ENCODE data around the gene CCNF.

Gene CCNF

GRCh38 chr16:2457267-2457666 is 28.0 kb downstream of the CCNF start:
- DNase-seq, result no peak

- DNase-seq, result no peak
Measured at GRCh38 chr16:2457946-2458345, 28.7 kb downstream of the CCNF start.

DNA sequence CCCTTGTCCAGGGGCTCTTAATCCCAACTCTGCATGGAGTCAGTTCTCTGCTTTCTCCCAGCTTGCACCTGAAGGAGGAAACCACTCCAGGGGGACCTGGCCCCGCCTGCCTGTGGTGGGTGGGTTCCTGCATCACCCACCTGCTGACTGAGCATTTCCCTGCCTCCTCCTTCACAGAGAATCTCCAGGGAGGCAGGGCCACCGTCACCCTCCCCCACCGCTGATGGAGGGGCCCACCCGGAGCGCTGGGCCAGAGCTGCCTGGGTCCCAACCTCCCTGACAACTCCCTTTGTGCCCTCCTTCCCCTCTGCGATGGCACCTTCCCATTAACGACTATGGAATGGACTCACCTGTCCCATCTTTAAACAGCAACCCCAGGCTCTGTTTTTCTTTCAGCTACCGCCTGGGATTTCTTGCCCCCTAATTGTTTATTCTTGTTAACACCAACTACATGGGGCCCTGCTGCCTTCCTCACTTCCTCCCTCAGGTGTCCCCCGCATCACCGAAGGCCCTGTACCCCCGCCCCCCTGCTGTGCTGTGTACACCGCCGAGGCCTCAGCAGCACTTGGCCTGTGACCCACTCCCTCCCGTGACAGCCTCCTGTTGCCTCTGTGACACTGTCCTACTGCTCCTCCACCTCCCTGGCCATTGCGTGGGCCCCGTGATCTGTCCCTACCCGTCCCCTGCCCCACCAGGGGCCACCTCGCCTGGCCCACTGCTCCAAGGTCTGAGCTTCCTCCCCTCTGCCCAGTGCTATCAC is 29.8 kb downstream of the CCNF start:
- no peak for DNase-seq

DNA sequence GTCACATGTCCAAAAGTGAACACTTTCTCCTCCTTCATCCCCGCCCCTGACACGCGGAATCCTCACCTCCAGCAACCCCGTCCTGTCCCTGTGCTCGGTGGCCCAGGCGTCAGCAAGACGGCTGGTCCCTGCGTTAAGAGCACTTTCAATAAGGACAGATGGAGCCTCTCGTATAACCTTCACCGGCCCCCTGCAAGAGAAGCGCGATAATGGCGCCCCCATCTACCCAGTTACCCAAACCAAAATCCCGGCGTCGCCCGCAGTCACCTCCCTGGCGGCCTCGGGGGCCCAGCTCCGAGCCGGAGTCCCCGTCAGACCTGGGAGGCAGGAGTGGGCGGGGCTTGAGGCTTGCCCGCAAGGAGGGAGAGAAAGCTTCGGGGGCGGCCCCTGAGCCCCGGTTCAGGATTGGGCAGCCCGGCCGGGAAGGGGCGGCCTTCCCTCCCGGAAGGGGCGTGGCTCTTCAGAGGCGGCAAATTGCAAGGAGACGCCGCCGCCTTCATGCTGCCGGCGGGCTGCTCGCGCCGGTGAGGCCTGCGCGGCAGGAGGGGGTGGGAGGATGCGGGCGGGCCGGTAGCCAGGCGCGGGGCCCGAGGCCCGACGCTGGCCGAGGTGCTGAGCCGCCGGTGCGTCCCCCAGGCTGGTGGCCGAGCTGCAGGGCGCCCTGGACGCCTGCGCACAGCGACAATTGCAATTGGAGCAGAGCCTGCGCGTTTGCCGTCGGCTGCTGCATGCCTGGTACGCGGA is 30.6 kb downstream of the CCNF start, which contains the start of gene TEDC2:
Gene TEDC2 (plus strand): TSS at position 463 of the 744 bp plus-strand sequence. CDS start 36 bp downstream, at position 499.
- DNase-seq, result peak; percentile 98

GRCh38 chr16:2460391-2460713 is 31.1 kb downstream of the CCNF start:
- DNase-seq, result no peak

- no peak for DNase-seq
Measured at GRCh38 chr16:2460916-2461315, 31.7 kb downstream of the CCNF start.

DNA sequence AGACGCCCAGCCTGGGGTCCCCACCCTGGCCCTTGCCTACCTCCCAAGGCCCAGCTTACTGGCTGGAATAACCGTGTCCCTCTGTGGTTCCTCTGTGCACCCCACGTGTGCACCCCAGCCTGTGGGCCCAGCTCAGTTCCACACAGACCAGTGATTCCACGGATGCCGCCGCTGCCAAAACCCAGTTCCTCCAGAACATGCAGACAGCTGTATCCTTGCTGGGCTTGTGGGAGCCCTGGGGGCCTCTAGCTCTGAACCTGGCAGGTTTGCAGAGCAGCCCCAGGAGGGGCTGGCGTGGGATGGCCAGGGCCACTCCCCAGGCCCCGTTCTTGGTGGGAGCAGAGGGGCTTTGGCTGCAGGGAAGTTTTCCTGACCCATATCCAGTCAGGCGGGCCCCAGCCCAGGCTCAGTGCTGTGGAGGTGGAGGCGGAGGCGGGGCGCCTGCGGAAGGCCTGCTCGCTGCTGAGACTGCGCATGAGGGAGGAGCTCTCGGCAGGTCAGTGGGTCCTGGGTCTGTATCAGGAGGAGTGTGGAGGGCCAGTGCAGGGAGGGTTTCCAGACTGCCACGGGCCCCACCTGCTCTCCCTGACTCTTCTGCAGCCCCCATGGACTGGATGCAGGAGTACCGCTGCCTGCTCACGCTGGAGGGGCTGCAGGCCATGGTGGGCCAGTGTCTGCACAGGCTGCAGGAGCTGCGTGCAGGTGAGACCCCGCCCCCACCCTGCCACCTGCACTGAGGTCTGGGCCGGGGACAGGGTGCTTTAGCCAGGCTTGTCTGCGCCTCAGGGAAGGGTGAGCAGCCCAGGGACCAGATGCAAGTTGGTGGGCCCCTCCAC is 33.0 kb downstream of the CCNF start:
- DNase-seq, result no peak

DNA sequence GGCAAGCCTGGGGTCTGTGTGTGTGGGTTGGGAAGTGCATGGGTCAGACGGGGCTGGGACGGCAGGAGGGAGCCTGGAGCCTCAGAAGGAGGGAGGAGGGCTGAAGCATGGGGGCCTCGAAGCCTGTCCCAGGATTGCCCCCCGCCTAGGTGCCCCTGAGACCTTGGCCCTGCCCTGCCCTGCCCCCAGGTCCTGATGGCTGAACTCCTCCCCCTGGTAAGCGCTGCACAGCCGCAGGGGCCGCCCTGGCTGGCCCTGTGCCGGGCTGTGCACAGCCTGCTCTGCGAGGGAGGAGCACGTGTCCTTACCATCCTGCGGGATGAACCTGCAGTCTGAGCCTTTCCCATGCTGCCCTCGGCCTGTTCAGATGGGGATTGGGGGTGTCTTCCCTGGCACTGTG is 35.1 kb downstream of the CCNF start:
- DNase-seq, result no peak

DNA sequence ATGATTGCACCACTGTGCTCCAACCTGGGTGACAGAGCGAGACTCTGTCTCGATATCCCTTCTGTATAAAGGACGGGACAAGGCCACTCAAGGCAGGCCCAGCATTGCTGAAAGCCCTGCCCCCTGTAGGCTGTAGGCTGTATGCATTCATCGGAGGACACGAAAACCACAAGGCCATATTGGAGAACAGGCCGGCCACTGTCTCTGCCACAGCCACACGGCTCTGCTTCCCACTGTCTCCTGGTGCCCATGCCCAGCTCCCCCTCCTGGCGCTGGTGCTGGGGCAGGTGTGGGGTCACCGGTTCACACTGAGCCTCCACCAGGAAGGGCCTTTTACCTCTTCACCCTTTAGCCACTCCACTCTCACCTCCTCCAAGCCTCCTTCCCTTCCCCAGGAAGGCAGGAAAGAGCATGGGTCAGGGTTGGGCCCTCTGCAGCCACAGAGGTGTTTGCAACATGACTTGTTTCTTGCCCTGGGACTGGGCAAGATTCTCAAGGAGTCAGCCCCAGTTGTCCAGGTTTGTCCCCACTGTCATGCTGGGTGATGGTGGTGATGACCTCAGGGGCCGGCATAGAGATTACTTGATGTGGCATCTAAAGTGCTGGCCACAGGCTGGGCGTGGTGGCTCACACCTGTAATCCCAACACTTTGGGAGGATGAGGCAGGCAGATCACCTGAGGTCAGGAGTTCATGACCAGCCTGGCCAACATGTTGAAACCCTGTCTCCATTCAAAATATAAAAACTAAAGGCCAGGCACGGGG is 36.6 kb downstream of the CCNF start:
- no peak for DNase-seq

- no peak for DNase-seq
Measured at GRCh38 chr16:2466667-2467527, 37.6 kb downstream of the CCNF start.

GRCh38 chr16:2467528-2468232 is 38.4 kb downstream of the CCNF start:
- DNase-seq, result peak; percentile 77

DNA sequence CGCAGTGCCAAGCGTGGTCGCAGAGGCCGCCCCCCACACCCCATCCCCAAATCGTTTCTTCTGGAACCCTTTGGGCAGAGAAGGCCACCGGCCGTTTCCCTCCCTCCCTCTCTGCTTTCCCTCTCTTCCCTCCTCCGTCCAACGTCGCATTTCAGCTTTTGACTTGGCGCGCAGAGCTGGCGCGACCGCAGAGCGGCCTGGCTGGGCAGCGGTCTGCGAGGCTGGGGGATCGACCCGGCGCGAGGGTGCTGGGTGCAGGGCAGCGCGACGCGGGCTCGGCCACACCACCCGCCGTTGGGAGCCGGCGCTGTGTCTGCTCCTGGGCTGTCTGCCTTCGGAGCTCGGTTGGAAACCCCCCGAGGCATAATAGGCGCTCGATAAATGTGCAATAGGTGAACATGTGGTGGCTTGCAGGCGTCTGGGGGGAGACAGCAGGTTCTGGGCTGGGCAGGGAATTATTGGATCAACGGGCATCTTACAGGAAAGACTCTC is 39.0 kb downstream of the CCNF start:
- no peak for DNase-seq

- DNase-seq, result no peak
Measured at GRCh38 chr16:2468725-2469398, 39.6 kb downstream of the CCNF start.

GRCh38 chr16:2469399-2470233 is 40.4 kb downstream of the CCNF start:
- no peak for DNase-seq

DNA sequence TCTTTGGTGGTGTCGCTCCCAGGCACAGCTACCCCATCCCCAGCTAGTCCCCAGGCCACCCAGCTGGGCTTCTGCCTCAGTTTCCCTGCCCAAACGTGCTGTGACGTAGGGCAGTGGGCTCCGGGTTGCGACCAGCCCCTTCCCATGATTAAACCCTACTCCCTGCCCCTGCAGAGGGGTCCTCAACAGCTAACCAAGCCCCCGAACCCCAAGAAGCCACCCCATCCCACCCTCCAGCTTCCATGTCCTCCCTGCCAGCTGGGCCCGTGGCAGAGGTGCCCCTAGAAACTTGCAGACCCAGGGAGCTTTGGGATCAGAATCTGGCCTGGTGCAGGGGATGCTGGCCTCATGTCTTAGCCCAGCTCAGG is 41.0 kb downstream of the CCNF start:
- DNase-seq, result no peak

DNA sequence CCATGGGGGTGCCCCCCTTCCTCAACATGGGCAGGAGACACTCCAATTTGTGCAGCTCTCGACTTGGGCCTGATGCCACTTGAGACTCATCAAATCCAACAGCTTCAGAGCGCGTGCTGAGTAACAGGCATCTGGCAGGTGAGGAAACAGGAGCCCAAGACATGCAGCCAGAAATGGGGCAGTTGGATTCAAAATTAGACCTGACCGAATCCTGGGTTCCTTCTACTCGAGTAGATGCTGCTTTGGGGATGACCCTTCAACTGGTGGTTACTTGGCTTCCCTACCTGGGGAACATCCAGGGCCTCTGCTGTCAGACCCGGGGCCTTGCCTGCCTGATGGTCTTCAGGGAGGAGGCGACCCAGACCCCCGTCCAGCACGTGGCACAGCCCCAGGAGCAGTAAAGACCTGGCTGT is 41.4 kb downstream of the CCNF start:
- DNase-seq, result no peak

- peak; percentile 70 for DNase-seq
Measured at GRCh38 chr16:2471016-2471652, 41.9 kb downstream of the CCNF start, which contains the start of gene NTN3. Gene NTN3, plus strand, starts transcription at chr16:2471297. Its CDS starts 405 bp downstream, at chr16:2471702.

DNA sequence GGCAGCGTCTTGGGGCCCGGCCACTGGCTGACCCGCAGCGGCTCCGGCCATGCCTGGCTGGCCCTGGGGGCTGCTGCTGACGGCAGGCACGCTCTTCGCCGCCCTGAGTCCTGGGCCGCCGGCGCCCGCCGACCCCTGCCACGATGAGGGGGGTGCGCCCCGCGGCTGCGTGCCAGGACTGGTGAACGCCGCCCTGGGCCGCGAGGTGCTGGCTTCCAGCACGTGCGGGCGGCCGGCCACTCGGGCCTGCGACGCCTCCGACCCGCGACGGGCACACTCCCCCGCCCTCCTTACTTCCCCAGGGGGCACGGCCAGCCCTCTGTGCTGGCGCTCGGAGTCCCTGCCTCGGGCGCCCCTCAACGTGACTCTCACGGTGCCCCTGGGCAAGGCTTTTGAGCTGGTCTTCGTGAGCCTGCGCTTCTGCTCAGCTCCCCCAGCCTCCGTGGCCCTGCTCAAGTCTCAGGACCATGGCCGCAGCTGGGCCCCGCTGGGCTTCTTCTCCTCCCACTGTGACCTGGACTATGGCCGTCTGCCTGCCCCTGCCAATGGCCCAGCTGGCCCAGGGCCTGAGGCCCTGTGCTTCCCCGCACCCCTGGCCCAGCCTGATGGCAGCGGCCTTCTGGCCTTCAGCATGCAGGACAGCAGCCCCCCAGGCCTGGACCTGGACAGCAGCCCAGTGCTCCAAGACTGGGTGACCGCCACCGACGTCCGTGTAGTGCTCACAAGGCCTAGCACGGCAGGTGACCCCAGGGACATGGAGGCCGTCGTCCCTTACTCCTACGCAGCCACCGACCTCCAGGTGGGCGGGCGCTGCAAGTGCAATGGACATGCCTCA is 42.6 kb downstream of the CCNF start:
- DNase-seq, result no peak
